ENCODE measurements around the gene DLEU7. TPM values are rescaled to one million over a fixed set of nuclear protein-coding genes. Genes with fewer than 3 reads are reported as not detected.
A peak's percentile ranks its signal among the peaks of the same experiment; 100 is the strongest.

The DLEU7 gene
- total RNA-seq, 1 donor from 2014 or later: 0.43 TPM

- H3K36me3 Mint-ChIP-seq (ENCODE audit: unreplicated experiment): peaks cover 5% of the 10 kb centered on the region
- peaks cover 38% of the 10 kb centered on the region for H3K9me3 Mint-ChIP-seq (ENCODE audit: unreplicated experiment)
- no peak overlapping the region for H3K27ac Mint-ChIP-seq (ENCODE audit: unreplicated experiment)
- no peak for TF ChIP-seq CTCF (IDR thresholded peaks at IDR 0.05)
- peaks cover 34% of the 10 kb centered on the region for H3K27me3 Mint-ChIP-seq (ENCODE audit: unreplicated experiment)
- no peak for DNase-seq (ENCODE audit: extremely low spot score, unreplicated experiment)
- no peak overlapping the region for H3K4me3 Mint-ChIP-seq (ENCODE audit: unreplicated experiment)
- peaks cover 4% of the 10 kb centered on the region for H3K4me1 Mint-ChIP-seq (ENCODE audit: unreplicated experiment)
These were observed 12.2 kb upstream of the DLEU7 start for GRCh38 chr13:50855681-50856080.

GRCh38 chr13:50850445-50850844 lies 7.0 kb upstream of the DLEU7 start:
- Mint-ChIP-seq H3K4me3 (ENCODE audit: unreplicated experiment) (no peak overlapping the region), H3K4me1 (ENCODE audit: unreplicated experiment) (peaks cover 15% of the 10 kb centered on the region), H3K36me3 (ENCODE audit: unreplicated experiment) (no peaks in the 10 kb centered on the region), H3K9me3 (ENCODE audit: unreplicated experiment) (no peaks in the 10 kb centered on the region), H3K27me3 (ENCODE audit: unreplicated experiment) (peaks cover 7% of the 10 kb centered on the region), H3K27ac (ENCODE audit: unreplicated experiment) (no peak overlapping the region)
- no peak for TF ChIP-seq CTCF (IDR thresholded peaks at IDR 0.05)
- DNase-seq (ENCODE audit: extremely low spot score, unreplicated experiment): no peak

- Mint-ChIP-seq H3K36me3 (ENCODE audit: unreplicated experiment) (no peaks in the 10 kb centered on the region), H3K27me3 (ENCODE audit: unreplicated experiment) (peaks cover 6% of the 10 kb centered on the region), H3K27ac (ENCODE audit: unreplicated experiment) (no peak overlapping the region), H3K9me3 (ENCODE audit: unreplicated experiment) (no peaks in the 10 kb centered on the region), H3K4me1 (ENCODE audit: unreplicated experiment) (peaks cover 31% of the 10 kb centered on the region), H3K4me3 (ENCODE audit: unreplicated experiment) (no peak overlapping the region)
- TF ChIP-seq CTCF (IDR thresholded peaks at IDR 0.05): no peak
- DNase-seq (ENCODE audit: extremely low spot score, unreplicated experiment): no peak
These were observed 4.0 kb upstream of the DLEU7 start for GRCh38 chr13:50847501-50847900.

- no peak overlapping the region for H3K27ac Mint-ChIP-seq (ENCODE audit: unreplicated experiment)
- H3K9me3 Mint-ChIP-seq (ENCODE audit: unreplicated experiment): no peaks in the 10 kb centered on the region
- H3K4me1 Mint-ChIP-seq (ENCODE audit: unreplicated experiment): peaks cover 35% of the 10 kb centered on the region
- H3K4me3 Mint-ChIP-seq (ENCODE audit: unreplicated experiment): no peak overlapping the region
- no peaks in the 10 kb centered on the region for H3K36me3 Mint-ChIP-seq (ENCODE audit: unreplicated experiment)
- H3K27me3 Mint-ChIP-seq (ENCODE audit: unreplicated experiment): peaks cover 8% of the 10 kb centered on the region
- no peak for DNase-seq (ENCODE audit: extremely low spot score, unreplicated experiment)
- no peak for TF ChIP-seq CTCF (IDR thresholded peaks at IDR 0.05)
These were observed 3.5 kb upstream of the DLEU7 start for GRCh38 chr13:50846861-50847475.

GRCh38 chr13:50845211-50845610 lies 1.7 kb upstream of the DLEU7 start:
- Mint-ChIP-seq H3K27ac (ENCODE audit: unreplicated experiment) (peak overlapping the region; percentile 77), H3K4me1 (ENCODE audit: unreplicated experiment) (peaks cover 39% of the 10 kb centered on the region), H3K36me3 (ENCODE audit: unreplicated experiment) (no peaks in the 10 kb centered on the region), H3K9me3 (ENCODE audit: unreplicated experiment) (no peaks in the 10 kb centered on the region), H3K27me3 (ENCODE audit: unreplicated experiment) (peaks cover 14% of the 10 kb centered on the region), H3K4me3 (ENCODE audit: unreplicated experiment) (no peak overlapping the region)
- no peak for TF ChIP-seq CTCF (IDR thresholded peaks at IDR 0.05)
- no peak for DNase-seq (ENCODE audit: extremely low spot score, unreplicated experiment)
